Lower leg skin (tissue), 3 donors: Measurements from ENCODE around the gene HHIPL2.

Experiments used
- POLR2A ChIP-seq, 2 donors: fragments of 450-650 bp; IDR thresholded peaks; one replicate each; pipeline ENCODE4 v1.6.1; 2016 to 2017; ENCODE audit warnings: antibody characterized with exemption in 2 of 2, mild to moderate bottlenecking in 1 of 2, moderate library complexity in 1 of 2
- TF ChIP-seq, protein P1 (sequence below), 3 donors: fragments of 450-650 bp; IDR thresholded peaks; one replicate each; pipeline ENCODE4 v1.5.1; 2016; ENCODE audit warnings: antibody characterized with exemption in 3 of 3, mild to moderate bottlenecking in 3 of 3, moderate library complexity in 2 of 3

DNA sequence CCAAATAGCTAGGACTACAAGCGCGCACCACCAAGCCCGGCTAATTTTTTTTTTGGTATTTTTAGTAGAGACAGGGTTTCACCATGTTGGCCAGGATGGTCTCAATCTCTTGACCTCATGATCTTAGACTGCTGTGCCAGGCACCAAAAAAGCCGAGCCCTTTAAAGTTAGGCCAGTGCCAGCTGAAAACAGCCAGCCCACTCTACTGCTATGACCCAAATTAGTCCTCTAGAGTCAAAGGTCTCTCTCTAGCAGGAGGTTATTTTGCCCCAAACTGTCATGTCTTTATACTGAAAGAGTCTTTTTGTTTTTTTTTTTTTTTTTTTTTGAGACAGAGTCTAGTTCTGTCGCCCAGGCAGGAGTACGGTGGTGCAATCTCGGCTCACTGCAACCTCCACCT is 9.7 kb upstream of the HHIPL2 start:
- TF ChIP-seq, protein P1, sequence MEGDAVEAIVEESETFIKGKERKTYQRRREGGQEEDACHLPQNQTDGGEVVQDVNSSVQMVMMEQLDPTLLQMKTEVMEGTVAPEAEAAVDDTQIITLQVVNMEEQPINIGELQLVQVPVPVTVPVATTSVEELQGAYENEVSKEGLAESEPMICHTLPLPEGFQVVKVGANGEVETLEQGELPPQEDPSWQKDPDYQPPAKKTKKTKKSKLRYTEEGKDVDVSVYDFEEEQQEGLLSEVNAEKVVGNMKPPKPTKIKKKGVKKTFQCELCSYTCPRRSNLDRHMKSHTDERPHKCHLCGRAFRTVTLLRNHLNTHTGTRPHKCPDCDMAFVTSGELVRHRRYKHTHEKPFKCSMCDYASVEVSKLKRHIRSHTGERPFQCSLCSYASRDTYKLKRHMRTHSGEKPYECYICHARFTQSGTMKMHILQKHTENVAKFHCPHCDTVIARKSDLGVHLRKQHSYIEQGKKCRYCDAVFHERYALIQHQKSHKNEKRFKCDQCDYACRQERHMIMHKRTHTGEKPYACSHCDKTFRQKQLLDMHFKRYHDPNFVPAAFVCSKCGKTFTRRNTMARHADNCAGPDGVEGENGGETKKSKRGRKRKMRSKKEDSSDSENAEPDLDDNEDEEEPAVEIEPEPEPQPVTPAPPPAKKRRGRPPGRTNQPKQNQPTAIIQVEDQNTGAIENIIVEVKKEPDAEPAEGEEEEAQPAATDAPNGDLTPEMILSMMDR (IDR thresholded peaks at IDR 0.05) = no peak
- no peak for TF ChIP-seq POLR2A (IDR thresholded peaks at IDR 0.05)
